Tibial artery (tissue), 4 donors: ENCODE measurements around the gene STK4.

ENCODE experiments used
- DNase-seq, 2 donors: peaks; one replicate each; pipeline ENCODE4 v3.0.0-alpha.2; 2019
- H3K27ac ChIP-seq, 2 donors: fragments of 200-600 bp; sonication (generic) in 1 of 2; 1 replicate in 1 of 2; 2 replicates in 1 of 2; pipeline ENCODE4 v1.5.1; 2018 to 2019; ENCODE audit warnings: mild to moderate bottlenecking in 1 of 2
- H3K27me3 ChIP-seq, 2 donors: fragments of 200-600 bp; sonication (generic) in 1 of 2; one replicate each; pipeline versions ENCODE4 v1.5.1 to v1.6.0; 2016 to 2019
- H3K36me3 ChIP-seq, 3 donors: fragments of 200-600 bp; sonication (generic) in 2 of 3; one replicate each; pipeline ENCODE4 v1.5.1; 2016 to 2019; ENCODE audit warnings: mild to moderate bottlenecking in 2 of 3
- H3K4me1 ChIP-seq, 4 donors: fragments of 200-600 bp; sonication (generic) in 2 of 4; 1 replicate in 3 of 4; 2 replicates in 1 of 4; pipeline ENCODE4 v1.5.1; 2016 to 2019
- H3K4me3 ChIP-seq, 2 donors: fragments of 200-600 bp; sonication (generic) in 1 of 2; 1 replicate in 1 of 2; 2 replicates in 1 of 2; pipeline ENCODE4 v1.5.1; 2018 to 2019; ENCODE audit warnings: mild to moderate bottlenecking in 2 of 2
- H3K9me3 ChIP-seq, 3 donors: fragments of 200-600 bp; sonication (generic) in 1 of 3; one replicate each; pipeline ENCODE4 v1.5.1; 2016 to 2019
- intact Hi-C: fragments of 100-400 bp; cut with DNase I; formaldehyde crosslinking; loops from one replicate; pipeline ENCODE4 v1.15.0; 2023; ENCODE audit warnings: low total_unique reads
- TF ChIP-seq, protein P1 (sequence below), 2 experiments: fragments of 200-600 bp in 1 of 2; fragments of 450-650 bp in 1 of 2; IDR thresholded peaks; one replicate each; pipeline ENCODE4 v1.5.1; 2017 to 2019; ENCODE audit warnings: antibody characterized with exemption in 2 of 2, mild to moderate bottlenecking in 1 of 2, moderate library complexity in 1 of 2

The STK4 gene

DNA sequence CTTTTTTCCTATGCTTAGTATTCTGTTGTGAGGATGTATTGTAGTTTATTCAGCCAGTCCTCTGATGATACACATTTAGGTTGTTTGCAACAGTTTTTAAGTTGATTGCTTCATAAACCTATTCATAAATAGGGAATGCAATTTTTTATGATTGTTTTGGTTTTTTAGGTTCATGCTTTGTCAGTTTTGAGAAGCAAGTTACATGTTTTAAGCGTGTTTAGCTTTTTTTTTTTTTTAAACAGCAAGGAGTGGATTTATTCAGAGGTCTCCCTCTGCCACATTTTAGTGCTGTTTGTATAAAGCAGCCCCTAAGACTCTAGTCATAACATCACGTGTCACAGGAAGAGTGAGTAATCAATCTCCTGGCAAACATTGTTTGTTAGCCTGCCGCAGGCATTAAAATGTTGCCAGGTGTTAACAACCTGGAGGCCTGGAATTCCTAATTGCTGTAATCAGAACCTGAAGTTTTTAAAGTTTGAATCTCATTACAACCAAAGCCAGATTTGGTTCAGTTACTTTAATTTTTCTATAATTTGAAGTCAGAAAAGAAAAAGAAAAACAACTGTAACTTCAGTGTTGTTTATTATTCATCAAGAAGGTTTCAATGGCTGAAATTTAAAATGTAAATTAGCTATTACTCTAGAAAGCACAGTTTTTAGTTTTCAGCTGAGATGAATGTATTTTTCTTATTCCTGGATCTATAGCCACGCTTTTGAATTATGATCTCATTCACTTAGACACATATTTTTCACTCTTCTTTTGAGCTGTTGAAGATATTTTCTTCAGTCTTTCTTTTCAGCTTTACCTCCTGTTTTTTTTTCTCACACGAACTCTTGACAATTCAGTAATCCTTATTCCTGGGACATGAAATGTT, 75.4 kb downstream of the STK4 start:
- intact Hi-C loops: loop anchor here (10.0 kb wide), 1 partner anchor 253 kb away; no protein-coding TSS in a partner anchor
- DNase-seq: no peak
- Histone ChIP-seq H3K27me3 (no peaks in the 10 kb centered on the region), H3K4me3 (no peak overlapping the region), H3K27ac (no peak overlapping the region), H3K36me3 (no peaks in the 10 kb centered on the region), H3K4me1 (peaks cover 0 to 11% (median 9%) of the 10 kb centered on the region in 4 donors), H3K9me3 (no peaks in the 10 kb centered on the region)
- TF ChIP-seq, protein P1, sequence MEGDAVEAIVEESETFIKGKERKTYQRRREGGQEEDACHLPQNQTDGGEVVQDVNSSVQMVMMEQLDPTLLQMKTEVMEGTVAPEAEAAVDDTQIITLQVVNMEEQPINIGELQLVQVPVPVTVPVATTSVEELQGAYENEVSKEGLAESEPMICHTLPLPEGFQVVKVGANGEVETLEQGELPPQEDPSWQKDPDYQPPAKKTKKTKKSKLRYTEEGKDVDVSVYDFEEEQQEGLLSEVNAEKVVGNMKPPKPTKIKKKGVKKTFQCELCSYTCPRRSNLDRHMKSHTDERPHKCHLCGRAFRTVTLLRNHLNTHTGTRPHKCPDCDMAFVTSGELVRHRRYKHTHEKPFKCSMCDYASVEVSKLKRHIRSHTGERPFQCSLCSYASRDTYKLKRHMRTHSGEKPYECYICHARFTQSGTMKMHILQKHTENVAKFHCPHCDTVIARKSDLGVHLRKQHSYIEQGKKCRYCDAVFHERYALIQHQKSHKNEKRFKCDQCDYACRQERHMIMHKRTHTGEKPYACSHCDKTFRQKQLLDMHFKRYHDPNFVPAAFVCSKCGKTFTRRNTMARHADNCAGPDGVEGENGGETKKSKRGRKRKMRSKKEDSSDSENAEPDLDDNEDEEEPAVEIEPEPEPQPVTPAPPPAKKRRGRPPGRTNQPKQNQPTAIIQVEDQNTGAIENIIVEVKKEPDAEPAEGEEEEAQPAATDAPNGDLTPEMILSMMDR (IDR thresholded peaks at IDR 0.05): no peak

DNA sequence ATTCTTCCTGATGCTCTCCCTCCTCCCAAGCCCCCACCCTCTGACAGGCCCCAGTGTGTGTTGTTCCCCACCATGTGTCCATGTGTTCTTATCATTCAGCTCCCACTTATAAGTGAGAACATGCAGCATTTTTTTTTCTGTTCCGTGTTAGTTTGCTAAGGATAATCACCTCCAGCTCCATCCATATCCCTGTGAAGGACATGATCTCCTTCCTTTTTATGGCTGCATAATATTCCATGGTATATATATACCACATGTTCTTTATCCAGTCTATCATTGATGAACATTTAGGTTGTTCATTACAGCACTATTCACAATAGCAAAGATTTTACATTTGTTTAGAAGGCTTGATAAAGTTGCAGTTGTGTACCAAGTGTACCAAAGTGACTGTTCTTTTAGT, 76.7 kb downstream of the STK4 start:
- Histone ChIP-seq H3K27me3 (no peaks in the 10 kb centered on the region), H3K4me1 (no peaks in the 10 kb centered on the region), H3K27ac (no peak overlapping the region), H3K36me3 (no peaks in the 10 kb centered on the region), H3K9me3 (no peaks in the 10 kb centered on the region), H3K4me3 (no peak overlapping the region)
- DNase-seq: no peak
- intact Hi-C loops: loop anchor here (10.0 kb wide), 1 partner anchor 252 kb away; no protein-coding TSS in a partner anchor
- TF ChIP-seq, protein P1 (IDR thresholded peaks at IDR 0.05): no peak

DNA sequence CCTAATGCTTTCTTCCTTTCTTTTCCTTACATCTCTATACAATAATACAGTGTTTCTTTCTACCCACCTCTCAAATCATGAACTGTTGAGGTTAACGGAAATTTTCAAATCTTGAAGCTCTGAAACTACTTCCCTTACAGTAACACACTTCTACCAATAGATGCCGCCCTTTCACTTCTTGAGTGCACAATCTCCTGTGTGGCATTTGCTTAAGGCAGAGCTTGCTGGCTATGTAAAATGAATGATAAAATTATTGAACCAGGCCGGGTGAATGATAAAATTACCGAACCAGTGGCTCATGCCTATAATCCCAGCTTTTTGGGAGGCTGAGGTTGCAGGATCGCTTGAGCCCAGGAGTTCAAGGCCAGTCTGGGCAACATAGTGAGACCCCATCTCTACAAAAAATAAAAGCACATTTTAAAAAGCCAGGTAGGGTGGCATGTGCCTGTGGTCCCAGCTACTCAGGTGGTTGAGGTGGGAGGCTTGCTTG, 77.8 kb downstream of the STK4 start:
- Histone ChIP-seq H3K36me3 (no peaks in the 10 kb centered on the region), H3K9me3 (no peaks in the 10 kb centered on the region), H3K27ac (no peak overlapping the region), H3K4me1 (no peaks in the 10 kb centered on the region), H3K4me3 (no peak overlapping the region), H3K27me3 (no peaks in the 10 kb centered on the region)
- intact Hi-C loops: loop anchor here (10.0 kb wide), 1 partner anchor 251 kb away; no protein-coding TSS in a partner anchor
- TF ChIP-seq, protein P1 (IDR thresholded peaks at IDR 0.05): peak; percentile 61 to 86
- DNase-seq: no peak

DNA sequence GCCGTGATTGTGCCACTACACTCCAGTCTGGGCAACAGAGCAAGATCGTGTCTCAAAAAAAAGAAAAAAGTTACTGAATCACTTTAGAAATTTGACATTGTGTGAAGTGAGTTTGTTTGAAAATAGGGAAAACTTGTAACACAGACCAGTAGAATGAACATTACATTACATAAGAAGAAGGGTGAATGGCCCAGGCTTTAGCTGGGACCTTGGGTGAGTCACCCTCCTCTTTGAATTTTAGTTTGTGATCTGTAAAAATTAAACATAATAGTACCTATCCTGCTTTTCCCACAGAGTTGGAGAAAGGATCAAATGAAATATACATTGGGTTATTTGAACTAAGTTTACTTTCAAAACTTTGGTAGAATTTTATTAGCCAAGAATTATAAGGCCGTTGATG, 78.3 kb downstream of the STK4 start:
- intact Hi-C loops: loop anchor here (10.0 kb wide), 1 partner anchor 250 kb away; no protein-coding TSS in a partner anchor
- Histone ChIP-seq H3K27me3 (no peaks in the 10 kb centered on the region), H3K27ac (no peak overlapping the region), H3K9me3 (no peaks in the 10 kb centered on the region), H3K4me1 (no peaks in the 10 kb centered on the region), H3K4me3 (no peak overlapping the region), H3K36me3 (no peaks in the 10 kb centered on the region)
- TF ChIP-seq, protein P1 (IDR thresholded peaks at IDR 0.05): no peak
- DNase-seq: no peak

DNA sequence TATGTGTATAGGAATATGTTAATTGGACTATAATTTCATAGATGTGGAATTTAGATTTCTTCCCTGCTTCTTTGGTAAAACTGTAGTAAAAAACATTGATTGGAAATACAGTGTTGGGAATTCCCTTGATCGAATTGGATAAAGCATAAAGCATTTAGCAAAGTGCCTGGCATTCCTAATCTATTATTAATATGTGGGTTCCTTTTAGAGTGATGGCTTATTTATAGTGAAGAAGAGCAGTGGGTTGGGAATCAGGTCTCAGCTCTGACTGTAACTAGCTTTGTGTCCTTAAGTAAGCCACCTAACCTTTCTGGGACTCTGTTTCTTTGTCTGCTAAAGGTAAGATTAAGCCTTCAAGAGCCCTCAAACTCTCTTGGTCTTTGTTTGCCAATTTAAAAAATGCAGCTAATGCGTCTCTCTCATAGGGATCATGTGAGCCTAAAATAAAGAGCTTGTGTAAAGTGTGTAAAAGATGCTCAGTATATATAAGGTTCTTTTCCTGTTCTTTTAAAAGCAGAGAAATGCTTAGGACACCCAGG, 81.3 kb downstream of the STK4 start:
- peaks cover 0 to 7% (median 2%) of the 10 kb centered on the region in 4 donors for H3K4me1 ChIP-seq
- intact Hi-C loops: loop anchor here (5.0 to 10.0 kb wide), 2 partner anchors 45 to 247 kb away; no protein-coding TSS in a partner anchor
- DNase-seq: no peak
- no peaks in the 10 kb centered on the region for H3K9me3 ChIP-seq
- no peaks in the 10 kb centered on the region for H3K27me3 ChIP-seq
- no peak overlapping the region for H3K4me3 ChIP-seq
- H3K36me3 ChIP-seq: no peaks in the 10 kb centered on the region
- TF ChIP-seq, protein P1 (IDR thresholded peaks at IDR 0.05): no peak
- H3K27ac ChIP-seq: no peak overlapping the region
